Inflammatory macrophage treated with lipopolysaccharide for 1 hour (primary cell): Measurements from ENCODE around the gene POLQ.
A peak's percentile ranks its signal among the peaks of the same experiment; 100 is the strongest.
"Not testable (repeated sequence)": the region's sequence is repeated elsewhere in the genome, so short reads cannot be mapped to it uniquely, and the experiment has no call there.

Experiments
- DNase-seq, 2 donors: peaks; one replicate each; pipeline ENCODE4 v3.0.0-alpha.2; 2020 to 2022

The POLQ gene

GRCh38 chr3:121508389-121508788 is 37.4 kb downstream of the POLQ start:
- no peak for DNase-seq

- no peak for DNase-seq
Measured at GRCh38 chr3:121505256-121505655, 40.5 kb downstream of the POLQ start.

- DNase-seq: no peak
Measured at GRCh38 chr3:121504618-121505017, 41.2 kb downstream of the POLQ start.

GRCh38 chr3:121496786-121497185 is 49.0 kb downstream of the POLQ start:
- DNase-seq: no peak

- DNase-seq: no peak
Measured at GRCh38 chr3:121493431-121493830, 52.4 kb downstream of the POLQ start.

GRCh38 chr3:121491683-121492320 is 54.0 kb downstream of the POLQ start:
- no peak for DNase-seq

- DNase-seq: peak; percentile 13 to 21
Measured at GRCh38 chr3:121490161-121490560, 55.6 kb downstream of the POLQ start.

GRCh38 chr3:121488628-121489027 is 57.2 kb downstream of the POLQ start:
- DNase-seq: no peak

GRCh38 chr3:121483290-121483689 is 62.5 kb downstream of the POLQ start:
- no peak for DNase-seq

GRCh38 chr3:121482660-121483059 is 63.1 kb downstream of the POLQ start:
- DNase-seq: no peak

- no peak for DNase-seq
Measured at GRCh38 chr3:121481106-121481880, 64.5 kb downstream of the POLQ start.

- no peak for DNase-seq
Measured at GRCh38 chr3:121477589-121477988, 68.2 kb downstream of the POLQ start.

- DNase-seq: no peak
Measured at GRCh38 chr3:121473001-121473400, 72.8 kb downstream of the POLQ start.

GRCh38 chr3:121467085-121467484 is 78.7 kb downstream of the POLQ start:
- no peak for DNase-seq

GRCh38 chr3:121463745-121464144 is 82.0 kb downstream of the POLQ start:
- DNase-seq: no peak

GRCh38 chr3:121462565-121462964 is 83.2 kb downstream of the POLQ start:
- DNase-seq: no peak

GRCh38 chr3:121451752-121452151 is 94.0 kb downstream of the POLQ start:
- DNase-seq: not testable (repeated sequence)

GRCh38 chr3:121443456-121443855 is 102.3 kb downstream of the POLQ start:
- DNase-seq: no peak

GRCh38 chr3:121436641-121437040 is 109.1 kb downstream of the POLQ start:
- no peak for DNase-seq

GRCh38 chr3:121436074-121436473 is 109.7 kb downstream of the POLQ start:
- DNase-seq: no peak

GRCh38 chr3:121431726-121432517 is 113.9 kb downstream of the POLQ start:
- peak; percentile 49 to 67 for DNase-seq

GRCh38 chr3:121430664-121431215 is 115.0 kb downstream of the POLQ start:
- no peak for DNase-seq

- DNase-seq: no peak
Measured at GRCh38 chr3:121424549-121424948, 121.2 kb downstream of the POLQ start.
